ENCODE data around the gene ACSS2.
"Not testable (repeated sequence)": the region's sequence is repeated elsewhere in the genome, so short reads cannot be mapped to it uniquely, and the experiment has no call there.

Gene ACSS2

DNA sequence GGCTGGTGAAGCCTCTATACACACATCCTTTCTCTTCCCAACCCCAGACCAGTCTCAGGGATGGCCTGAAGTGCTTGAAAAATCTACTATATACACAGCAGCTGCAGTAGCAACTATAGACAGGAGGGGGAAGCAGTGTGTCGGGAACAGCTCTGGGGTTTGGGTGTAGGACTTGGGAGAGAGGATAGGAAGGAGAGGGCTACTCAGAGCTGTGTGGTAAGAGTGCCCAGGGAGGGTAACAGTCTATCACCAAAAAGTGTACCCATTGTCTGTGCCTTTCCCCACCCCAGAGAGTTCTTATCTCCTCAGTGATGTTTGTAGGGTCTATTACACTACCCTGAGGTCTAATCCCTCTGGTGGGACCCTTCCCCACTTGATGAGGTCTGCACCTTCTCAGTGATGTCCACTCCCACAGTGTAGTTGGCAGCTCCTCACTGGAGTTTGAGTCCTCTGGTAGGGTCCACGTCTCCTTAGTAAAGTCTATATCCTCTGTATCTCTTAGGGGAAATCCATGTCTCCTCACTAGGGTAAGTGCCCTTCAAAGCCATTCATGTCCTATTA is 2.2 kb upstream of the ACSS2 start:
- peak; percentile 19 for DNase-seq

DNA sequence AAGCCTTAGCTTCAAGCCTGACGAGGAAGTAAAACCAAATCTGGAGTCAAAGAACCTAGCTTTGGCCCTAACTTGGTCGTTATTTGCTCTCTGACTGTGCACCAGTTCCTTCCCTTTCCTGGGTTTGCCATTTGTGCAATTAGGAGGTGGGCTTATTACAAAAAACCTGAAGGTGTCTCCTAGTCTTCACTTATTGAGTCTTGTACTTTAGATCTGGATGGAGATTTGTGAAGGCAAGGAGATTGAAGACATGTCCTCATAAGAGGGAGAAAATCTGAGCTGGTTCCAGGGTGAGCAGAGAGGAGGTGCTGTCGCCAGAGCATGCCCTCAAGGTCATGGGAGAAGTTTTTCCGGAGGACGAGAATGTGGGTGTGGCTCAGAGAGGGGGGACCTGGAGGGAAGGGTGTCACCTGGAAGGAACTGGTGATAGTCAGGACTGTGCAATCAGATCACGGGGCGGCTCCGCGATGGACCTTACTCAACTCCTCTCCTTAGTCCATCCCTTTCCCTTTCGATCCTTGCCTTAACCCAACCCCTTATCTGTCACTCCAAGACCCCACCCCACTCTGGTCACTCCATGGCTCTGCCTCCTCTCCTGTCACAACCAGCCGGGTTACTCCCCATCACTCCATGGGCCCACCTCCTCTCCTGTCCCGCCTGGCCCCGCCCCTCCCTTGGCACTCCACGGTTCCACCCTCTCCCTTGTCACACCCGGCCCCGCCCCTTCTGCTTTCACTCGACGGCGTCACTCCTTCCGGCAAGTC is 588 bp upstream of the ACSS2 start:
- no peak for DNase-seq

GRCh38 chr20:34880215-34880850 is 3.9 kb downstream of the ACSS2 start:
- DNase-seq: no peak

DNA sequence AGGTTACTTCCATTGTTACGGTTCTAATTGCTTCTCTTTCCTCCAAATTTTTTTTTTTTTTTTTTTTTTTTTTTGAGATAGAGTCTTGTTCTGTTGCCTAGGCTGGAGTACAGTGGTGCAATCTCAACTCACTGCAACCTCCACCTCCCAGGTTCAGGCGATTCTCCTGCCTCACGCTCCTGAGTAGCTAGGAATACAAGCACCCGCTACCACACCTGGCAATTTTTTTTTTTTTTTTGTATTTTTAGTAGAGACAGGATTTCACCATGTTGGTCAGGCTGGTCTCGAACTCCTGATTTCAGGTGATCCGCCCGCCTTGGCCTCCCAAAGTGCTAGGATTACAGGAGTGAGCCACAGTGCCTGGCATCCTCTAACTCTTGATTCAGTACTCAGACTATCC is 4.6 kb downstream of the ACSS2 start:
- not testable (repeated sequence) for DNase-seq

GRCh38 chr20:34881689-34882088 is 5.3 kb downstream of the ACSS2 start:
- no peak for DNase-seq

GRCh38 chr20:34883087-34883688 is 6.8 kb downstream of the ACSS2 start:
- no peak for DNase-seq

- DNase-seq: no peak
These were observed 7.4 kb downstream of the ACSS2 start for GRCh38 chr20:34883809-34884208.

GRCh38 chr20:34884260-34884659 is 7.8 kb downstream of the ACSS2 start:
- DNase-seq: no peak

DNA sequence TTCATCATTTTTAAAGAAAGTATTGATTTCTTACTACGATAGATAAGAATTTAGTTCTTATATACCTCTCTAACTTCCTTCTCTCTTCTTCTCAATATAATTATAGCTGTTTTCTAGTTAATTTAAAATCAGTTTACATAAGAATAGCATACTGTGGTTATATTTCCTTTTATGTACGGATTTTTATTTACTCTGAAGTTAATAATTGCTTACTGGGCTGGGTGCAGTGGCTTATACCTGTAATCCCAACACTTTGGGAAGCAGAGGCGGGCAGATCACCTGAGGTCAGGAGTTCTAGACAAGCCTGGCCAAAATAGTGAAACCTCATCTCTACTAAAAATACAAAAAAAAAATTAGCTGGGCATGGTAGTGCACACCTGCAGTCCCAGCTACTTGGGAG is 9.7 kb downstream of the ACSS2 start:
- no peak for DNase-seq

DNA sequence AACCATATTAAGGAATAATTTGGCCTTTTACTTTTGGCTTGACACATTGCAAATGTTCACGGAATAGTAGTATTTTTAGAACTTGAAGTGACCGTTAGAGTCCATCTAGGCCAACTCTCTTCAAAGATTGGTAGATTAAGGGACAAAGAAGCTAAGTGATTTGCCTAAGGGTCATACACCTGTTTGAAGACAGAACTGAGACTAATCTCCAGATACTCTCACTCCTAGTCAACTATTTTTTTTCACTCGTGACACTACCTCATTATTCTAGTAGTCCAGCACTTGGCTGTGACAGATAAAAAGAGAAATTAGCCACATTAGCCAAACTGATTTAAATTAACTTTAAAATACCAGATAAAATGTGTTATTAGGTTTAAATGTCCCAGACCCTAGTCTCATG is 10.6 kb downstream of the ACSS2 start:
- no peak for DNase-seq

DNA sequence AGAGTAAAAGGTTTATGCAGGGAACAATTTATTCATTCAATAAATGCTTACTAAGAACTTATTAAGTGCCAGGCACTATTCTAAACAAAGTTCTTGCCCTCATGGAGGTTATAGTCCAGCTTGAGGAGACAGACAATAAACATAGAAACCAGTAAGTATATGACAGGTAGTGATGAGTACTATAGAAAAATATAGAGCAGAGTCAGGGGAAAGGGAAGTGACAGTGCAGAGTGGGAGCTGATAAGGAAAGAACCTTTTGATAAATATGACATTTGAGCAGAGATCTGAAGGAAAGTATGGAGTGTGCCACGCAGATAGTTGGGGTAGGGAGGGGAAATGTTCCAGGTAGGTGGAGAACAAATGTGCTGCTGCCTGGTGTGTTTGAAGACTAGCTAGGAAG is 12.1 kb downstream of the ACSS2 start:
- no peak for DNase-seq

DNA sequence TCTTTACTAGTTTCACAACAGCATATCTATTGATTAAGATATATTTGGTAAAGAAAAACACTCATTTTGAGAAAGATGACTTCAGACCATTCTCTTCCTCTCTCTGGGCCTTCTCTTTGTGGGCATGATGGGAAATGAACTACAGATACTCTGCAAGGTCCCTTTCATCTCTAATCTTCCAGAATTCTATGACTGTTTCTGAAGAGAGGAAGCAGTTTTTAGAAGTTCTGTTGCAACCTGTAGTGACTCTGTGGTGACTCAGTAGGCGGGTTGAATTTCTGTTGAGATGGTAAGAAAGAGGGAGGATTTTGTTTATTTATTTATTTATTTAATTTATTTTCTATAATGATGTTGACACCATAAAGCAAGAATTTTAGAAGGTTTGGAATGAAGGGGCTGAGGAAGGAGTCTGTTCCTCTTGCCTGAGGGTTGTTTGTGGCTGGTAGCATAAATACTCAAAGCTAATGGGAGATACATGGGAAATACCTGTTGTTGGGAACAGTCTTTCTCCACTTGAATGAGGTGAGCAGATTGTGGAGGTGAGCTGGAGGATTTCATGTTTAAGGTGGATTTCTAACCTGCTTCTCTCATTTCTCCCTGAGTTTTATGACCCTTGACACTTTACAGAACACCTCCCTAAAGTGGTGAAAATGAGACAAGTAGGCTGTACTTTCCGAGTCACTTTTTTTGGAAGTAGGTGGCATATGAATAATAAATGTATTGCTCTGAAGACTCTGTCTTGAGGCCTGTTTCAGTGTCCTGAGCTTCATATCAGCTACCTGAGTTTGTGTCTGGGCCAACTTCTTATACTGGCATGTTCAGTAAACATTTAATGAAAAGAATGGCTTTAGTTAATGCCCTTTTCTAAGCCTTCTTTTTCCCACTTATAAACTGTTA is 15.0 kb downstream of the ACSS2 start:
- DNase-seq: no peak

DNA sequence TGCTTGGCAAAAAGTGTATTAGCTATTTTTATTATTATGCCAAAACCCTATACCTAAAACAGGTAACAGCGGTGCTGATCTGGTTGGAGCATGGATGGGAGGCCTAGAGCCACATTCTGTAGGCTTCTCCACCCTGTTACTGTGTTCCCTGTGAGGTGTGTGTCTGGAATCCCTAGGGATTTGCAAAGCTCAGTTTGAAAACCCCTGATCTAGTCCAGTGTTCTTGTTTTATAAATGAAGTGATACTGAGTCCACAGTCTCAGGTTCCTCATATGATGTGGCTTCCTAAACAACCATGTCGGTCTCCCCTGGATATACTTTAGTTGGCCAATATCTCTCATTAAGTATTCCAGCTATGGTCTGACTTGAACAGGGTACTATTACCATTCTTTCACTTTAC is 16.3 kb downstream of the ACSS2 start:
- no peak for DNase-seq

- DNase-seq: no peak
These were observed 18.3 kb downstream of the ACSS2 start for GRCh38 chr20:34894723-34895122.

DNA sequence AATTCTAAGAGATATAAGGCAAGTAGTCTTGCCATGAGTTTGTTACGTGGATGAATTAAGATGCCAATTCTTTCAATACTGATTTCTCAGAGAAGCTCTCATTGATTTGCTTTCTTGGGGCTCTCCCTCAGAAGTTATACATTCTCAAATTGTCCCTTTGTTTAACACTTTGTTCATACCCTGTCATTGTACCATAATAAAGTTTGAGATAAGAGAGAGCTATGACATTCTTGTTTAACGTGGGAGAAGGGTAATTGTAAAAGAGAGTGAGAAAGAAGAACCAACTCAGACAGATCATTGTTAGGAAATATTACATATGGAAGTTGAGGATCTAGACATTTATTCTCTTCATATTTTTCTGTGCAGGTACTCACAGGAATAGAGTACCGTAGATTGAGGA is 19.1 kb downstream of the ACSS2 start:
- DNase-seq: no peak

- no peak for DNase-seq
These were observed 19.7 kb downstream of the ACSS2 start for GRCh38 chr20:34896086-34896621.

DNA sequence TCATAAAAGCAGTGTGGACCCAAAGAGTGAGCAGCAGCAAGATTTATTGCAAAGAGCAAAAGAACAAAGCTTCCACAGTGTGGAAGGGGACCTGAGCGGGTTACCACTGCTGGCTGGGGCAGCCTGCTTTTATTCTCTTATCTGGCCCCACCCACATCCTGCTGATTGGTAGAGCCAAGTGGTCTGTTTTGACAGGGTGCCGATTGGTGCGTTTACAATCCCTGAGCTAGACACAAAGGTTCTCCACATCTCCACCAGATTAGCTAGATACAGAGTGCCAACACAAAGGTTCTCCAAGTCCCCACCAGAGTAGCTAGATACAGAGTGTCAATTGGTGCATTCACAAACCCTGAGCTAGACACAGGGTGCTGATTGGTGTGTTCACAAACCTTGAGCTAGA is 21.7 kb downstream of the ACSS2 start:
- not testable (repeated sequence) for DNase-seq

- not testable (repeated sequence) for DNase-seq
These were observed 22.3 kb downstream of the ACSS2 start for GRCh38 chr20:34898731-34899130.

- no peak for DNase-seq
These were observed 27.8 kb downstream of the ACSS2 start for GRCh38 chr20:34904202-34904621.

DNA sequence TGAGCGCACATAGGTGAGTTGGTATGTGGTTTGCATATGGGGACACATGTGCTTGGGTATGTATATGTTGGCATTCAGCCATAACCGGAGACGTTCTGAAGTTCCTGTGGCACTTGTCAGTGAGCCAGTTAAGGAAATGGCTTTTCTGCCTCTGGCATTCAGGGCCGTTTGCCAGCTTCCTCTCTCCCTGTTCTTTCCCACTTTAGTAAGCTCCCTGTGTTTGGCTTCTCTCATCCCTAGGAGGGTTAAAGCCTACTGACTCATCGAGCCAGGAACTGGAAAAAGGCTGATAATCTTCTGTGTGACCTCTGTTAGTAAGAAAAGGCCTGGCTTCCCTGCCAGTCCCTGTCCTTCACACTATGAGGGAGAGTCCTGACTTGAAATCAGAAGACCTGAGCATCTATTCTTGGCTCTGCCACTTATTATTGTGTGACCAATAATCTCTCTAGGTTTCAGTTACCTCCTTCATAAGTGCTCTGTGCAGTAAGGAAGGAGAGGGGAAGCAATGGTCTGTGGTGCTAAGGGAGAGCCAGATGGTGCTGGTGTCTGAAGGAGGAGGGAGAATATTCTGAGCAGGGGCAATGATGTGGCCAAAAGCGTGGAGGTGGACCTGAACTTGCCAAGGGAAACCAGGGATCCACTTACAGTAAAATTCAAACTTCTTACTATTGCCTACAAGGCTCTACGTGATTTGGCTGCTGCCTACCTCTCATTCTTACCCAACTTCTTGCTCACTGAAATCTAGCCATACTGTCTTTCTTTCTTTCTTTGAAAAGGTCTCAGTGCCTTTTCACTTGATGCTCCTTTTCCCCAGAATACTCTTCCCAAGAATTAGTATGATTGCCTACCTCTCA is 31.4 kb downstream of the ACSS2 start:
- DNase-seq: no peak

DNA sequence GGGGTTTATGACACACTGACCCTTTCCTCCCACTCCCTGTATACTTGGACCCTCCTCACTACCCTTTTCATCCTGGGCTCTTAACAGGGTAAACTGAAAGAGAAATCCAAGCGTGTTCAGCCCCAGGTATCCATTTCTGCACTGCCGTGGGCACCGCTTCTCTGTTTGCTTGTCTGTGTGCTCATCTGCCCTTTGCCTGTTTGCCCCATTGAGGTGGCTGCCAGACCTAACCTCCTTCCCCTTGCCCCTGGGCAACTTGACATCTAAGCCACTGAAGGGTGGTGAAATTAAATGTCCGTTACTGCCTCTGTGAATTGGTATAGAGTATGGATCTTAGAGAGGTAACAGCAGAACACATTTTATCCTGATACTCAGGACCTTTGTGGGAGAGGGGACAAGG is 38.7 kb downstream of the ACSS2 start:
- DNase-seq: no peak
